Lung (tissue), 12 donors: ENCODE measurements around the gene SLC37A4. TPM values are rescaled to one million over a fixed set of nuclear protein-coding genes. Genes with fewer than 3 reads are reported as not detected.
"Not testable (repeated sequence)": the region's sequence is repeated elsewhere in the genome, so short reads cannot be mapped to it uniquely, and the experiment has no call there.

Experiments
- ATAC-seq: fragments of 200-7000 bp; cut with Tn5 transposase; one replicate; pipeline ENCODE4 v1.9.1; 2020; ENCODE audit warnings: moderate number of reproducible peaks; ENCODE audit not compliant: insufficient read depth, low FRiP score
- DNase-seq, 3 donors: peaks; one replicate each; pipeline ENCODE4 v3.0.0-alpha.2; 2013 to 2017
- H3K27ac ChIP-seq, 2 donors: one replicate each; pipeline ENCODE4 v1.5.1; 2013; ENCODE audit warnings: mild to moderate bottlenecking in 2 of 2, moderate library complexity in 2 of 2, control low read depth in 1 of 2, inconsistent platforms in 1 of 2, low read depth in 1 of 2, low read length in 1 of 2
- H3K27me3 ChIP-seq, 3 donors: one replicate each; pipeline ENCODE4 v1.5.1; 2013; ENCODE audit warnings: low read length in 2 of 3; ENCODE audit not compliant: control insufficient read depth in 3 of 3, insufficient read depth in 3 of 3
- H3K36me3 ChIP-seq, 4 donors: one replicate each; pipeline ENCODE4 v1.5.1; 2013; ENCODE audit warnings: low read length in 4 of 4, mild to moderate bottlenecking in 1 of 4, moderate library complexity in 1 of 4; ENCODE audit not compliant: control insufficient read depth in 4 of 4, insufficient read depth in 4 of 4
- H3K4me1 ChIP-seq, 5 donors: one replicate each; pipeline ENCODE4 v1.5.1; 2013; ENCODE audit warnings: low read length in 5 of 5, mild to moderate bottlenecking in 2 of 5, moderate library complexity in 1 of 5; ENCODE audit not compliant: control insufficient read depth in 5 of 5, insufficient read depth in 5 of 5
- H3K4me3 ChIP-seq: one replicate; pipeline ENCODE4 v1.5.1; 2013; ENCODE audit warnings: mild to moderate bottlenecking, control low read depth, moderate library complexity
- H3K9ac ChIP-seq, 2 donors: one replicate each; pipeline ENCODE4 v1.5.1; 2013; ENCODE audit warnings: low read length in 2 of 2, control low read depth in 1 of 2; ENCODE audit not compliant: insufficient read depth in 1 of 2
- H3K9me3 ChIP-seq, 4 donors: one replicate each; pipeline ENCODE4 v1.5.1; 2013; ENCODE audit warnings: low read length in 3 of 4, mild to moderate bottlenecking in 1 of 4, moderate library complexity in 1 of 4; ENCODE audit not compliant: control insufficient read depth in 4 of 4, insufficient read depth in 3 of 4
- CTCF ChIP-seq: IDR thresholded peaks from 2 replicates; pipeline ENCODE4 v1.5.1; 2012; ENCODE audit warnings: mild to moderate bottlenecking; ENCODE audit errors: control extremely low read depth, extremely low read depth
- WGBS, 2 donors: extraction: QIAGEN DNeasy Blood & Tissue Kit; methylation state at CpG; one replicate each; pipeline ENCODE4 v1.1.7; 2013; 5-methylcytosine and 5-hydroxymethylcytosine counted together
- polyA plus RNA-seq, 2 donors: library from polyadenylated mRNA; stranded (reverse); fragments of 200-250 nt; gene quantifications; one replicate each; pipeline ENCODE4 v1.2.1, GENCODE V29; 2013
- total RNA-seq, 2 donors: library from RNA; depleted of rRNA in 1 of 2; stranded (reverse); fragments of >200 nt in 1 of 2; gene quantifications; one replicate each; pipeline ENCODE4 v1.2.1, GENCODE V29; 2014 to 2021
- donor health status: control.
- donor health status: control.
- donor health status: Bipolar disorder and iron deficiency.
- donor health status: healthy.
- donor health status: DM: yes; HTN: yes; CAD: no.

The SLC37A4 gene
- total and polyA plus RNA-seq, 4 donors, result 8.2 to 16.2 (median 13.5) TPM

DNA sequence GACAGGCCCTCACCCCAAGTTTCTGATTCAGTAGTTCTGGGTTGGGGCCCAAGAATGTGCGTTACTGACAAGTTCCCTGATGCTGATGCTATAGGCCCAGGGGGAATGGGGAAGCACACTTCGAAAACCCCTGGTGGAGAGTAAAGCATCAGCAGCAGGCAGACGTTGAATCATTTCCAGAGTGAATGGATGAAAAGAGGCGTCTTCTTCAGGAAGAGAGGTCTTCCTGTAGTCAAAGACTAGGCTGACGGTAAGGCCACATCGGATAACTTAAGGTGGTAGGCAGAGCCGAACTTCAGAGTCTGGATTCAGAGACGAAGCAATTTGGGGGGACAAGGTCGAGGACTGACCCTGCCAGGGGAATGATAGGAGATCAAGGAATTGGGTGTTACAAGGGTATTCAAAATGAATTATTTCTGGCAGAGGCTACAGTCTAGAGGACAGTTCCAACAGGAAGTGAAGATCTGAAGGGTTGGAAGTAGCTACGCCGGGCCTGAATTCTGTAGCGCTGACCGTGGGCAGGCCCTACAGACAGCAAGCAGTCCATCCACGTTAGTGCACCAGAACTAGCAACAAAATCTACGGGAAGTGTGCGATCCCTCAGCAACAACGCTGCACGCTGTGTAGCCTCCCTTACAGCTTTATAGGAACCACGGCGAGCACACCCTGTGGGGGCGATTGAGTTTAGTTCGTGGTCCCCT, 33.6 kb downstream of the SLC37A4 start:
- no peak for ATAC-seq
- peaks cover 0 to 20% (median 5%) of the 10 kb centered on the region in 5 donors for H3K4me1 ChIP-seq
- H3K9me3 ChIP-seq, result no peaks in the 10 kb centered on the region
- H3K27ac ChIP-seq, result peak overlapping the region in 1 of 2 donors; percentile 62
- peaks cover 5 to 11% (median 7%) of the 10 kb centered on the region in 4 donors for H3K36me3 ChIP-seq
- 10 to 14% methylated on average over 22 of the region's 22 CpGs for WGBS, 2 donors
- TF ChIP-seq CTCF, result no peak
- DNase-seq, result peak; percentile 16 to 51 (median 42)
- H3K4me3 ChIP-seq, result peak overlapping the region; percentile 94
- H3K9ac ChIP-seq, result peak overlapping the region in 1 of 2 donors; percentile 17
- no peaks in the 10 kb centered on the region for H3K27me3 ChIP-seq

DNA sequence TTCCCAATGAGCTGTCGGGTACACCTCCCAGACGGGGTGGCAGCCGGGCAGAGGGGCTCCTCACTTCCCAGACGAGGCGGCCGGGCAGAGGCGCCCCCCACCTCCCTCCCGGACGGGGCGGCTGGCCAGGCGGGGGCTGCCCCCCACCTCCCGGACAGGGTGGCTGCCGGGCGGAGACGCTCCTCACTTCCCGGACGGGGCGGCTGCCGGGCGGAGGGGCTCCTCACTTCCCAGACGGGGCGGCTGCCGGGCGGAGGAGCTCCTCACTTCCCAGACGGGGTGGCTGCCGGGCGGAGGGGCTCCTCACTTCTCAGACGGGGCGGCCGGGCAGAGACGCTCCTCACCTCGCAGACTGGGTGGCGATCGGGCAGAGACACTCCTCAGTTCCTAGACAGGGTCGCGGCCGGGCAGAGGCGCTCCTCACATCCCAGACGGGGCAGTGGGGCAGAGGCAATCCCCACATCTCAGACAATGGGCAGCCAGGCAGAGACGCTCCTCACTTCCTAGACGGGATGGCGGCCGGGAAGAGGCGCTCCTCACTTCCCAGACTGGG, 39.1 kb downstream of the SLC37A4 start:
- not testable (repeated sequence) for DNase-seq, H3K9ac ChIP-seq, H3K9me3 ChIP-seq, H3K36me3 ChIP-seq, H3K27me3 ChIP-seq, H3K27ac ChIP-seq, H3K4me3 ChIP-seq, H3K4me1 ChIP-seq, ATAC-seq
- WGBS, 2 donors, result 97 to 98% methylated on average over 37 to 44 of the region's 44 CpGs

DNA sequence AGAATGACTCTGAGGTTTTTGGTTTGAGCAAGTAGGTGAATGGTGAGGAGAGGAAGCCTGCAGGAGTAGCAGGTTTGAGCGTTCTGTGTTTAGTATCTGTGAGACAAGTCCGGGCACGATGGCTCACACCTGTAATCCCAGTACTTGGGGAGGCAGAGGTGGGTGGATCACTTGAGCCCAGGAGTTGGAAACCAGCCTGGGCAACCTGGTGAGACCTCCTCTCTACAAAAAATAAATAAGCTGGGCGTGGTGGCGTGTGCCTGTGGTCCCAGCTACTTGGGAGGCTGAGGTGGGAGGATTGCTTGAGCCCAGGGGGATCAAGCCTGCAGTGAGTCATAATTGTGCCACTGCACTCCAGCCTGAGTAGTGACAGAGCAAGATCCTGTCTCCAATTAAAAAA, 42.4 kb downstream of the SLC37A4 start:
- Histone ChIP-seq H3K9ac (no peak overlapping the region), H3K9me3 (no peaks in the 10 kb centered on the region), H3K4me3 (no peak overlapping the region), H3K27me3 (no peaks in the 10 kb centered on the region), H3K36me3 (no peaks in the 10 kb centered on the region), H3K27ac (no peak overlapping the region), H3K4me1 (no peaks in the 10 kb centered on the region)
- DNase-seq (no peak), ATAC-seq (no peak)
- TF ChIP-seq CTCF, result no peak
- 83 to 88% methylated on average over 5 of the region's 5 CpGs for WGBS, 2 donors

DNA sequence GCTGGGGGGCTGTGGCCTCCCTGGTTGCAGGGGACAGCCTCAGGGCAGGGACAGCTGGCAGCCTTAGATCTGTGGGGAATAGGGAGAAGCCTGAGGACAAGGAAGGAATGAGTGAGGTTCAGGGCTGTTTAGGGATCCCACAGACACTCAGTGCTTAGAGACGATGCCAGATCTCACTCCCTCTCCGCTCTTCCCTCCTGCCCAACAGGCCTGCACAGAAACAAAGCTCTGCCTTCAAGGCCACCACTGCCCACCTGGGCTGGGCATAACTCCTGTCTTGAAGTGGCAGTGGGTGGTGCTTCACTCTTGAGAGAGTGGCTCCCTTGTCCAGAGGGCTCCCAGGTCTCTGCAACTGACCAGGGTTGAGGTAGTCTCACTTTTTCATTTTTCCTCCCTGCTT, 45.9 kb downstream of the SLC37A4 start:
- peak overlapping the region in 1 of 2 donors; percentile 3 for H3K27ac ChIP-seq

GRCh38 chr11:118984337-118984736, 46.3 kb downstream of the SLC37A4 start:
- not testable (repeated sequence) for H3K9ac ChIP-seq, H3K36me3 ChIP-seq, H3K9me3 ChIP-seq, ATAC-seq, H3K27me3 ChIP-seq, H3K4me3 ChIP-seq, DNase-seq
- peaks cover 0 to 13% (median 0%) of the 10 kb centered on the region in 5 donors for H3K4me1 ChIP-seq
- 67 to 74% methylated on average over 8 of the region's 8 CpGs for WGBS, 2 donors
- peak overlapping the region in 1 of 2 donors; percentile 3 for H3K27ac ChIP-seq

More for the DNA sequence above, 45.9 kb downstream of the SLC37A4 start:
- no peak for ATAC-seq
- Histone ChIP-seq H3K27me3 (no peaks in the 10 kb centered on the region), H3K4me1 (peaks cover 0 to 9% (median 0%) of the 10 kb centered on the region in 5 donors), H3K9me3 (no peaks in the 10 kb centered on the region), H3K9ac (no peak overlapping the region), H3K4me3 (no peak overlapping the region), H3K36me3 (no peaks in the 10 kb centered on the region)
- TF ChIP-seq CTCF, result no peak
- no peak for DNase-seq
- WGBS, 2 donors, result 74 to 80% methylated on average over 2 of the region's 2 CpGs
